Lower leg skin (tissue), 3 donors: ENCODE measurements around the gene EHMT1.

ENCODE experiments used
- CTCF ChIP-seq, 3 donors: fragments of 450-650 bp; IDR thresholded peaks; one replicate each; pipeline ENCODE4 v1.5.1; 2016; ENCODE audit warnings: antibody characterized with exemption in 3 of 3, mild to moderate bottlenecking in 3 of 3, moderate library complexity in 2 of 3
- POLR2A ChIP-seq, 2 donors: fragments of 450-650 bp; IDR thresholded peaks; one replicate each; pipeline ENCODE4 v1.6.1; 2016 to 2017; ENCODE audit warnings: antibody characterized with exemption in 2 of 2, mild to moderate bottlenecking in 1 of 2, moderate library complexity in 1 of 2

- TF ChIP-seq CTCF (IDR thresholded peaks at IDR 0.05), result no peak
- no peak for TF ChIP-seq POLR2A (IDR thresholded peaks at IDR 0.05)
These were observed 4.9 kb upstream of the EHMT1 start for GRCh38 chr9:137613738-137614523.
